ENCODE results near the gene OR10A6.

Gene OR10A6

GRCh38 chr11:7889985-7890384 is 41.1 kb downstream of the OR10A6 start:
- Histone ChIP-seq H3K4me1 (ENCODE audit: low read length) (no peaks in the 10 kb centered on the region), H3K9ac (ENCODE audit: low read length) (no peak overlapping the region), H2AFZ (ENCODE audit: low read length) (0 out of 2 replicates have a peak overlapping the region, but pooled peaks have one; percentile 5), H4K20me1 (ENCODE audit: insufficient read depth, low read length) (no peaks in the 10 kb centered on the region), H3K27ac (ENCODE audit: low read length) (no peak overlapping the region), H3K4me3 (ENCODE audit: low read length) (no peak overlapping the region), H3K27me3 (replicated peaks; ENCODE audit: insufficient read depth, low read length) (no peaks in the 10 kb centered on the region), H3K36me3 (replicated peaks; ENCODE audit: insufficient read depth, low read length) (no peaks in the 10 kb centered on the region), H3F3A (ENCODE audit: insufficient read depth, low read length) (no peaks in the 10 kb centered on the region), H3K9me2 (replicated peaks; ENCODE audit: insufficient read depth, low read length) (no peaks in the 10 kb centered on the region), H3K79me2 (ENCODE audit: low read length) (no peaks in the 10 kb centered on the region), H3K9me3 (replicated peaks; ENCODE audit: insufficient read depth, low read length) (no peaks in the 10 kb centered on the region), H3K4me2 (ENCODE audit: low read depth, low read length) (peak overlapping the region; percentile 10; the same call in 1 of the 2 replicates)
- DNase-seq: no peak
- no peak for TF ChIP-seq CTCF (IDR thresholded peaks at IDR 0.05; ENCODE audit: low read length)
- no peak for TF ChIP-seq EZH2 (optimal IDR thresholded peaks at IDR 0.05; ENCODE audit: low read depth, low read length)
- no peak for TF ChIP-seq EZH2phosphoT487 (IDR thresholded peaks at IDR 0.05; ENCODE audit: low read length)

- no peak overlapping the region for H3K27ac ChIP-seq (ENCODE audit: low read length)
Observed at GRCh38 chr11:7882860-7883259, 48.2 kb downstream of the OR10A6 start.

More at GRCh38 chr11:7882860-7883259, 48.2 kb downstream of the OR10A6 start:
- no peak overlapping the region for H3K4me3 ChIP-seq (ENCODE audit: low read length)
- TF ChIP-seq EZH2 (optimal IDR thresholded peaks at IDR 0.05; ENCODE audit: low read depth, low read length) (no peak), EZH2phosphoT487 (IDR thresholded peaks at IDR 0.05; ENCODE audit: low read length) (no peak), CTCF (IDR thresholded peaks at IDR 0.05; ENCODE audit: low read length) (no peak)
- no peak overlapping the region for H2AFZ ChIP-seq (ENCODE audit: low read length)
- H3K36me3 ChIP-seq (replicated peaks; ENCODE audit: insufficient read depth, low read length): no peaks in the 10 kb centered on the region
- DNase-seq: no peak
- no peak overlapping the region for H3K9ac ChIP-seq (ENCODE audit: low read length)
- H3K4me2 ChIP-seq (ENCODE audit: low read depth, low read length): no peak overlapping the region
- no peaks in the 10 kb centered on the region for H3K27me3 ChIP-seq (replicated peaks; ENCODE audit: insufficient read depth, low read length)
- no peaks in the 10 kb centered on the region for H3K4me1 ChIP-seq (ENCODE audit: low read length)
- H3K9me3 ChIP-seq (replicated peaks; ENCODE audit: insufficient read depth, low read length): no peaks in the 10 kb centered on the region
- no peaks in the 10 kb centered on the region for H3K9me2 ChIP-seq (replicated peaks; ENCODE audit: insufficient read depth, low read length)
- no peaks in the 10 kb centered on the region for H4K20me1 ChIP-seq (ENCODE audit: insufficient read depth, low read length)
- H3F3A ChIP-seq (ENCODE audit: insufficient read depth, low read length): no peaks in the 10 kb centered on the region
- no peaks in the 10 kb centered on the region for H3K79me2 ChIP-seq (ENCODE audit: low read length)

Measured in MM.1S (cell line).